HuH-7.5 (cell line): ENCODE data around the gene MXRA7.
"Not testable (repeated sequence)": the region's sequence is repeated elsewhere in the genome, so short reads cannot be mapped to it uniquely, and the experiment has no call there.

Experiments used
- DNase-seq: peaks from one replicate; pipeline ENCODE4 v3.0.0; 2011; ENCODE audit warnings: low spot score

The MXRA7 gene

DNA sequence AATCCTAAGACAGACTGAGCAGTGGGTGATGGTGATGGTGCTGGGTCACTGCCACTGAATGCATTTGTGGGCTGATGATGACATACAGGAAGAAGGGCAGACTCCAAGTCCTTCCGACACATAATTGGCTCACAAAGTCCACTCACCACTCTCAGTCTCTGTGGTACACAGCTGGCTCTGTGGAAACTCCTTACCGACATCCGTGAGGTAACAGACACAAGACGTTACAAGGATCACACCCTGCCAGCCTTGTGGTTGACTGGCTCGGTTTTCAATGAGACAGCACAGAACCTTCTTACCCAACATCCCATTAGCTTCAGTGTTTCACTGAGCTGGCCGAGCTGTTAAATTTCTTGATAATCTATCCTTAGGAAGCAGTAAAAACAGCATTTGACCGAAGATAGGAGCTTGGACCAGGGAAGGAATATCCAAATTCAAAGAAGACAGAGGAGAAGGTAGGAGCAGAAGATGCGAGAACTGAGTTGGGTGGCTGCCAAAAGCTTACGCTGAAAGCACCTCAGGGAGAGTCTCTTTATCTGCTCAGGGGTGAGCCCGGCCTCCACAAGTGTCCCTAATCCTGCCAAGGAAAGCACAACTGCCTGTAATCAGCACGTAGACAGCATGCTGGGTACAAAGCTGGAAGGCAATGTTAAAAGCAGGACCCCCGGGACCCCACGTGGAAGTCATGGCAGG, 5.5 kb upstream of the MXRA7 start:
- DNase-seq = no peak

DNA sequence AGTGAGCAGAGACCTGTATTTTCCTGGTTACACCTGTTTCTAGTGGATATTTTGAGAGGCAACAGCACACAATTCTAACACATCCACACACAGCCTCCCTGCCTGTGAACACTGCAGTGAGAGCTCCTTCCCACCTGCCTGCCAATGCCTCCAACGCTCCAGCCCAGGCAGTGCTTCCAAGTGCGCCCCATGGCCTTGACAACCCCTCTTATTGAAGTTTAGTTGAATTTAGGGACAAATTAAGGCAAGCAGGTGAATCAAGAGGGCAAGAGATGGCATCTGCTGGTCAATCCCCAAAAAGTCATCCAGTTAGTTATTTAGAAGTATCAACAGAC, 4.7 kb upstream of the MXRA7 start:
- no peak for DNase-seq

DNA sequence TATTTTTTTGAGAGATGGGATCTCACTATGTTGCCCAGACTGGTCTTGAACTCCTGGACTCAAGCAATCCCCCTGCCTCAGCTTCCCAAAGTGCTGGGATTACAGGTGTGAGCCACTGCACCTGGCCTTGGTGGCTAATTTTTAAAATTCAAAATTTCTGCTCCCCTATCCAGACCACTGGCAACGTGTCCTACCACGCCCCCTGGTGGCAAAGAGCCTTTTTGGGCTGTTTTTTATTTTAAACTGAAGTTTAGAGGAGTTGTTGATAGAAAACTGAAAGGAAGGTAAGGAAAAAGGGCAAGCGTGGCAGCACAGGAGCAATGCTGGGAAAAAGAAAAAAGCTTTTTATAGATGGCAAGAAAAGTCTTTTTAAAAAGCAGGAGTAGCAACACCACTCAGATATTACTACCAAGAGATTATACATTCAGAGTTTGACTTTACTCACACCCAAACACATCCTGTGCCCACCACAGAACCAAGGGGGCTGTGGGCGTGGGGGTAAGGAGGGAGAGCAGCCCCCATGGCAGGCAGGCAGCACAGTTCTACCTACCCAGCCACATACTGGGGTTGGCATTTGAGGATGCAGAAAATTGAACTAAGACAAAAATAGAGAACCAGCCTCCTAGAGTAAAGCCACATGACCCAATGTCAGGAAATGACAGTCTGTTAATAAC, 4.2 kb upstream of the MXRA7 start:
- DNase-seq = no peak

GRCh38 chr17:76714336-76714735, 3.6 kb upstream of the MXRA7 start:
- DNase-seq = no peak

GRCh38 chr17:76713765-76714164, 3.0 kb upstream of the MXRA7 start:
- no peak for DNase-seq

DNA sequence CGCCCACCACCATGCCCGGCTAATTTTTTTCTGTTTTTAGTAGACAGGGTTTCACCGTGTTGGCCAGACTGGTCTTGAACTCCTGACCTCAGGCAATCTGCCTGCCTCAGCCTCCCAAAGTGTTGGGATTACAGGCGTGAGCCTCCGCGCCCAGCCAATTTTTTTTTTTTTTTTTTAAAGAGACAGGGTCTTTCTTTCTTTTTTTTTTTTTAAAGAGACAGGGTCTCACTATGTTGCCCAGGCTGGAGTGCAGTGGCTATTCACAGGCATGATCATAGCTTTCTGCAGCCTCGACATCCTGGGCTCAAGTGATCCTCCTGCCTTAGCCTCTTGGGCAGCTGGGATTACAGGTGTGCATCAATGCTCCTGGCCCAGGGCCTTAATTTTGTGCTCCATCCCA, 1.6 kb upstream of the MXRA7 start:
- not testable (repeated sequence) for DNase-seq

- DNase-seq = not testable (repeated sequence)
Observed at GRCh38 chr17:76709951-76710862, 558 bp downstream of the MXRA7 start.

DNA sequence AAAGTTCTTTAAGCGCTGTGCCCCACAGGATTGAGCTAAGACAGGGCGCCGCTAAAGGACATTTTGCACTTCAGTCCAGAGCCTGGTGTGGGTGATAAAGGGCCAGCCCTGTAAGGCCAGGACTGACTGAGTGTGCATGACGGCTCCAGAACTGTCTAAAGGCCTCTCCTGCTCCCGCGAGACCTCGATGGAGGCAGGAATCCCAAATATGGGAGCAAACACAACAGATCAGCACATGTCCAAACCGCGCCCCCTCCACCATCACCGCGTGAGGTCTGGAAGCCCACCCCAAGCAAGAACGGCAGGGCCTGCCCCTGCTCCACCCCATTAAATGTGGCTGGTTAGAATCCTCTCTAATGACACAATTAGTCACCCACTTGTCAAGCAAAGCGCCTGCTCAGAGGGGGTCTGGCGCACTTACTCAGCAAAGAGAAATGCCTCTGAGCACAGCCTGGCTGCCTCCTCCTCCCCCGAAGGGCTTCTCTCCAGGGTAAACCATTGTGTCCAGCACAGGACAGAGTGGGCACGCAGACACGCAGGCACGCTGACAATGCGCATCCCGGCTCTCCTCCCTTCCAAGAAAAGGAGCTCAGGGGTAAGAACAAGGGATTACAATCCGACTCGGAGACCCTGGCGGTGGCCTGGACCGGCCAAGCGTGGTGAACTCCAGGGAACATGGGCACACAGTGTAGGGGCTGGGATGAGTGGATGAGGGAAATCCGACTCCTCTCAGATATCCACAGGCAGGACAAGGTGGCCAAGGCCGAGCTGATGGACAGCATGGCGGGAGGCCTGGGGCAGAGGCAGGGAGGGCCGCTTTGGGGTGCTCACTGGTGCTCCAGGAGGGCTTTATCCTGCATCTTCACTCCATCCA, 1.5 kb downstream of the MXRA7 start:
- DNase-seq = no peak

DNA sequence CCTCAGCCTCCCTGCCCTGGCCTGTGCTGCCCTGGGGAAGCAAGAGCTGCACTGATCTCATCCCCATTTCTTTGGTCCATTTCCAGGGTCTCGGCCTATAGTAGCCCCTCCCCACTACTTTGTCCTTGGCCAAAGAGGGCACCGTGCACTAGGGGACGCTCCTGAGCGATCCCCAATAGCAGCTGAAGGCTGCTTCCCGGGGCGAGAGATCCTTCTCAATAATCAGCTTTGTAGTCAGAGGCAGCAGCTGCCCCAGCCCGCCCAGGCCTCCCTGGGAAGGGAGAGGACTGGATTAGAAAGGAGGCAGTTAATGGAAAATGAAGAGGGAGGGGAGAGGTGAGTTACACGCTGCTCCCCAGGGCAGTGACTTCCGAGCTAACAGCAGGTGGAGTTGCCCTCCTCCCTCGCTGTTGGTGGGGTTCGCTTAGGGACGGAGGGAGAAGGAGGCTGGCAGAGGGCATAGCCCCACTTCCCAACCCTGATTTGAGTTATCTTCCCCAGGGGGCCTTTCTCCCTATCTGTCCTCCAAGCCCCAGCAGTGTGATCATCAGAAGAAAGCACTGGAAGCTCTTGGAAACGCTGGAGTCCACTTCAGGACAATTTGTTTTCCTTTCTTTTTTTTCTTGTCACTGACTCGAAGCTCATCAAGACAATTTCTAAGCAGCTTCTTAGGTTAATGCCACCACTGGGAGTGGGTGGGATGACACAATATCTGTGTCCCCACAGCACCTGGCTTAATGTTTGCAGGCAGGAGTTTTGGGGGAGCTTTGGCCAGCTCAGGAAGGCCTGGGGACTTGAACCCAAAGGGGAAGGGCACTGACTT, 2.6 kb downstream of the MXRA7 start:
- DNase-seq = no peak

GRCh38 chr17:76706817-76707216, 3.9 kb downstream of the MXRA7 start:
- no peak for DNase-seq

DNA sequence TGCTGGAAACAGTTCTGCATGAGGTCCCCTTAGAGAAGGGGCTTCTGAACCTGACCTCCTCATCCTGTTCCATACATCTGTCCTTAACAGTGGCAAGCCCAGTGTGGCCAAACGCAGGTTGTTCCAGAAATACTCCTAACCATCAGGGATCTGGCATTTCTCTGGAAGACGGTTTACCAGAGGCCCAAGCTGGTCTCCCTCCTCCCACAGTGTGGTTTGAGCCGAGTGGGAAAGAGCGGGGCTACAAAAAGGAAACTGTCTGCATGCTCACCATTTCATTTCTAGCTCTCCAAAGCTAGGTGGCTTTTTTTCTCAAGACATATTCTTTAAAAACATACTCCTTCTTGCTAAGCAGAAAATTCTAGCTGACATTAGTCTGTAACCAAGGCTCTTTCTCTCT, 6.0 kb downstream of the MXRA7 start:
- DNase-seq = no peak

DNA sequence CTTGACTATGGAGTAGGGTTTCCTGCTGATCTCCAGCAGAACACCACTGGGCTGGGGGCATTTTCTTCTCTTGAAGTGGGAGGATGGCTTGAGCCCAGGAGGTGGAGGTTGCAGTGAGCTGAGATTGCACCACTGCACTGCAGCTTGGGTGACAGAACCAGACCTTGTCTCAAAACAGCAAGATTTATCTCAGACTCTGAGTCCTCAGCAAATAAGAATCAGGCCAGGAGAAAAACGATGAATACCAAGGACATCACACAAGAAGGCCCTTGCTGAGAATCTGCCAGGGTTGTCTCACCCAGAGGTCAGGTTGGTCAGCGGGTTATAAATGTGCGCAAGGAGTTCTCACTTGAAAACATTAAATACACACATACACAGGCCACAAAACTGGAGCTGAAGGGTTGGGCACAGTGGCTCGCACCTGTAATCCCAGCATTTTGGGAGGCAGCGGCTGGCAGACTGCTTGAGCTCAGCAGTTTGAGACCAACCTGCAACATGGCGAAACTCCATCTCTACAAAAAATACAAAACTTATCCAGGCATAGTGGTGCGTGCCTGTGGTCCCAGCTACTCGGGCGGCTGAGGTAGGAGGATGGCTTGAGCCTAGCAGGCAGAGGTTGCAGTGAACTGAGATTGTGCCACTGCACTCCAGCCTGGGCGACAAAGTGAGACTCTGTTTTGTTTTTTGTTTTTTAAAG, 7.7 kb downstream of the MXRA7 start:
- no peak for DNase-seq

- DNase-seq = no peak
Observed at GRCh38 chr17:76702076-76702475, 8.7 kb downstream of the MXRA7 start.

- no peak for DNase-seq
Observed at GRCh38 chr17:76701471-76701967, 9.2 kb downstream of the MXRA7 start.

GRCh38 chr17:76700617-76701470, 9.9 kb downstream of the MXRA7 start:
- DNase-seq = no peak

DNA sequence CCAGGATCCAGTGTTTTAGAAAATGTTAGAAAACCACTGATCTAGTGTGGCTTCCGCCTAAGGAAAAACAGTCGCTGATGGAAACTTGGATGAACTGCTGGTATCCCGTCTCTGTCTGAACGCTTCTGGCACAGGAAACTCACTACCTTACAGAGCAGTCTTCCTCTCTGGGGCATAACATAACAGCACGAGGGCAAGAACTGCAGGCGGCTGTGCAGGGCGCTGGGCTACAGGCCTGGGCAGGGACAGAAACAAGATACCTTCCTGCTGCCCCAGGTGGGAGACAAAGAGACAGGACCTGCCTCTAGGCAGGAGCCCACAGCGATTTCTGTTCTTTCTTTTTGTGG, 10.5 kb downstream of the MXRA7 start:
- DNase-seq = no peak

- not testable (repeated sequence) for DNase-seq
Observed at GRCh38 chr17:76698466-76698977, 12.2 kb downstream of the MXRA7 start.

GRCh38 chr17:76697702-76698465, 12.9 kb downstream of the MXRA7 start:
- no peak for DNase-seq
